Measurements from ENCODE around the gene ATG3. TPM values are rescaled to one million over a fixed set of nuclear protein-coding genes. Genes with fewer than 3 reads are reported as not detected.

Gene ATG3
- total and polyA plus RNA-seq, 7 experiments from 2014 or later: 35.1 to 75.8 (median 61.3) TPM

DNA sequence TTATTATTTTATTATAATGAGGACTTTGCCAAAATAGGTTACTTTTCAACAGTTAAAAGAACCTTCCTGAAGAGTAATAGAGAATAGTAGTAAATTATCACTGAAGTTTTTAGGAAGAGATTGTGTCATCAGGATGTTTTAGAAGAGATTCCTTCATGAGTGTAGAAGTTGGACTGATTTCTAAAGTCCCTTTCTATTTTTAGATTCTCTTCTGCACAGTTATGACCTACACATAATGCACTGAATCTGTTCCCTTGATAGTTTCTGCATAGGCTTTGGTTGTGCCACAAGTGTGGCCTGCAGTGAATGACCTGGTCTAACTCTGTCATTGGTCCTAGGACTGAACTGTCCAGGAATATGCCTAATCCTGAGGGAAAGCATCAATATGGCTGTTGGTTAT lies 24.0 kb upstream of the ATG3 start:
- Histone ChIP-seq H3K36me3 (ENCODE audit: control insufficient read depth in 2 of 3, insufficient read depth in 3 of 3, low read length in 3 of 3) (peaks cover 7 to 25% (median 10%) of the 10 kb centered on the region in 3 experiments), H3K9me3 (ENCODE audit: control insufficient read depth in 2 of 3, low read length in 3 of 3) (no peaks in the 10 kb centered on the region), H3K27ac (ENCODE audit: low read depth, low read length) (no peak overlapping the region), H3K4me3 (ENCODE audit: low read length) (no peak overlapping the region), H3K4me1 (ENCODE audit: control insufficient read depth in 2 of 2, insufficient read depth in 2 of 2, low read length in 2 of 2) (no peaks in the 10 kb centered on the region), H3K27me3 (ENCODE audit: control insufficient read depth in 2 of 2, insufficient read depth in 2 of 2, low read length in 2 of 2) (no peaks in the 10 kb centered on the region)
- Mint-ChIP-seq H3K27me3 (no peaks in the 10 kb centered on the region), H3K4me1 (peaks cover 0 to 15% (median 4%) of the 10 kb centered on the region in 7 donors), H3K36me3 (peaks cover 22 to 71% (median 38%) of the 10 kb centered on the region in 5 donors), H3K9me3 (no peaks in the 10 kb centered on the region), H3K4me3 (no peak overlapping the region), H3K27ac (no peak overlapping the region)
- no peak for DNase-seq
- no peak for ATAC-seq
- POLR2A ChIA-PET: interaction anchor here (0.8 kb wide), 1 partner anchor 34 kb away, joined by 3 read pairs; no protein-coding TSS in a partner anchor
- intact Hi-C loops (cut with micrococcal nuclease): no loop called here
- CTCF ChIA-PET: interaction anchor here (0.6 kb wide), 1 partner anchor 1382 kb away, joined by 3 read pairs; no protein-coding TSS in a partner anchor

DNA sequence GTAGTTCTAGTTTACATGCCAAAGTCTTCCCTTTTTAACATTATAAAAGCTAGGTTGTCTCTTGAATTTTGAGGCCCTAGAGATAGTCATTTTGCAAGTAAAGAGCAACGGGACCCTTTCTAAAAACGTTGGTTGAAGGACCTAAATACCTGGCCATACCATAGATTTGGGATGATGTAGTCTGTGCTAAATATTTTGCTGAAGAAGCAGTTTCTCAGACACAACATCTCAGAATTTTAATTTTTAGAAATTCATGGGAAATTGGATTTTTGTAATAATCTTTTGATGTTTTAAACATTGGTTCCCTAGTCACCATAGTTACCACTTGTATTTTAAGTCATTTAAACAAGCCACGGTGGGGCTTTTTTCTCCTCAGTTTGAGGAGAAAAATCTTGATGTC lies 21.3 kb upstream of the ATG3 start:
- H3K9me3 ChIP-seq (ENCODE audit: control insufficient read depth in 2 of 3, low read length in 3 of 3): no peaks in the 10 kb centered on the region
- no peaks in the 10 kb centered on the region for H3K4me1 ChIP-seq (ENCODE audit: control insufficient read depth in 2 of 2, insufficient read depth in 2 of 2, low read length in 2 of 2)
- peaks cover 0 to 8% (median 2%) of the 10 kb centered on the region in 7 donors for H3K4me1 Mint-ChIP-seq
- DNase-seq (no peak), ATAC-seq (no peak)
- POLR2A ChIA-PET: interaction anchor here (1.2 kb wide), 1 partner anchor 705 kb away, joined by 3 read pairs; no protein-coding TSS in a partner anchor
- intact Hi-C loops (cut with micrococcal nuclease): loop anchor here (2.0 to 5.0 kb wide), 4 partner anchors 20 to 704 kb away; partner anchors contain the start of gene SLC35A5 (in 1 of the 2)
- H3K9me3 Mint-ChIP-seq: no peaks in the 10 kb centered on the region
- H3K4me3 ChIP-seq (ENCODE audit: low read length): no peak overlapping the region
- peaks cover 14 to 62% (median 30%) of the 10 kb centered on the region in 5 donors for H3K36me3 Mint-ChIP-seq
- CTCF ChIA-PET: interaction anchor here (0.9 to 1.4 kb wide), 3 partner anchors 458 to 707 kb away, joined by 3 to 4 read pairs (median 3); no protein-coding TSS in a partner anchor
- H3K27ac ChIP-seq (ENCODE audit: low read depth, low read length): no peak overlapping the region
- no peaks in the 10 kb centered on the region for H3K27me3 Mint-ChIP-seq
- H3K36me3 ChIP-seq (ENCODE audit: control insufficient read depth in 2 of 3, insufficient read depth in 3 of 3, low read length in 3 of 3): peaks cover 7 to 26% (median 14%) of the 10 kb centered on the region in 3 experiments
- no peak overlapping the region for H3K4me3 Mint-ChIP-seq
- H3K27me3 ChIP-seq (ENCODE audit: control insufficient read depth in 2 of 2, insufficient read depth in 2 of 2, low read length in 2 of 2): no peaks in the 10 kb centered on the region
- H3K27ac Mint-ChIP-seq: no peak overlapping the region

DNA sequence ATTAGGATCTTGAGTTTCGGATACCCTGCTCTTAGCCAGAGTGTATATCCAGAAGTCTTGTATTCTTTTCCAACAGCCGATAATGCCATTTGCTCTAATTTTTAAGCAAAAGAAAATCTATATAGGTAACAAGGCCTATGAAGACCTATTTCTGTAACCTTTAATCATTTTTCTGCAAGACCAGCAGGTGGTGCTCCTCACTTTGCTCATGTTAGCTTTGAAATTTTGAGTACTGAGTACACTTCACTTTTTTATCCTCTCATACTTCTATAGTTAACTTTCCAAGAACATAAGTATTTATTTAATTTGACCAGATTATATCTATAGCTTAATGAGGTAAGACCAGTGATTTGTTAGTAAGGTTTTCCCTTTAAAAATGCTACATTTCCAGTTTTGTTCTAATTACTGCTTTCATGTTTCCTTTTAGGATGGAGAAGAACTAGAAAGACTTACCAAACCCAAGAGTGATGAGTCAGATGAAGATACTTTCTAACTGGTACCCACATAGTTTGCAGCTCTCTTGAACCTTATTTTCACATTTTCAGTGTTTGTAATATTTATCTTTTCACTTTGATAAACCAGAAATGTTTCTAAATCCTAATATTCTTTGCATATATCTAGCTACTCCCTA lies 20.6 kb upstream of the ATG3 start:
- DNase-seq: peak in 5 of 9 donors; percentile 8 to 39 (median 22)
- Histone ChIP-seq H3K4me1 (ENCODE audit: control insufficient read depth in 2 of 2, insufficient read depth in 2 of 2, low read length in 2 of 2) (no peaks in the 10 kb centered on the region), H3K9me3 (ENCODE audit: control insufficient read depth in 2 of 3, low read length in 3 of 3) (no peaks in the 10 kb centered on the region), H3K27ac (ENCODE audit: low read depth, low read length) (no peak overlapping the region), H3K4me3 (ENCODE audit: low read length) (no peak overlapping the region), H3K36me3 (ENCODE audit: control insufficient read depth in 2 of 3, insufficient read depth in 3 of 3, low read length in 3 of 3) (peaks cover 7 to 22% (median 14%) of the 10 kb centered on the region in 3 experiments), H3K27me3 (ENCODE audit: control insufficient read depth in 2 of 2, insufficient read depth in 2 of 2, low read length in 2 of 2) (no peaks in the 10 kb centered on the region)
- peaks cover 11 to 58% (median 25%) of the 10 kb centered on the region in 5 donors for H3K36me3 Mint-ChIP-seq
- ATAC-seq: peak; percentile 60
- intact Hi-C loops (cut with micrococcal nuclease): loop anchor here (1.0 to 5.0 kb wide), 8 partner anchors 20 to 706 kb away; partner anchors contain the start of gene SLC35A5 (in 1 of the 2)
- H3K27me3 Mint-ChIP-seq: no peaks in the 10 kb centered on the region
- H3K4me1 Mint-ChIP-seq: peaks cover 0 to 4% (median under 1%) of the 10 kb centered on the region in 7 donors
- POLR2A ChIA-PET: interaction anchor here (0.8 to 1.2 kb wide), 2 partner anchors 22 to 706 kb away, joined by 3 to 5 read pairs; no protein-coding TSS in a partner anchor
- H3K27ac Mint-ChIP-seq: no peak overlapping the region
- no peak overlapping the region for H3K4me3 Mint-ChIP-seq
- H3K9me3 Mint-ChIP-seq: no peaks in the 10 kb centered on the region
- CTCF ChIA-PET: interaction anchor here (0.7 to 1.4 kb wide), 4 partner anchors 277 to 707 kb away, joined by 3 to 4 read pairs (median 3); no protein-coding TSS in a partner anchor

DNA sequence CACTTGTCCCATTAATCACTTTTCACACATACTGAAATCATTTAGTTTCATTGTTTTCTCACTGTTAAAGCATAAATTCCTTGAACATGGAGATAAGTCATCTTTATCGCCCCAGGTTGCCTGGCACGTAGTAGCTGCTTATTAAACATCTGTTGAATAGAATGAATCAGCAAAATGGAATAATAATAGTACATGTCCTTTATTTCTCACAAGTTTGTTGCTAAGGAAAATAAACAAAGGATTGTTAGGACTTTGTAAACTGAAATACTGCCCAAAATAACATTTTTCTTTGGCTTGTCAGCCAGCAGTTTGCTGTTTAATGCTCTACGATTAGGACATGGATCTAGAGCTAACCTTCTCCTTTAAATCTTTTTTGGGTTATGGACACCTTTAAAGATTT lies 17.9 kb upstream of the ATG3 start:
- no peak overlapping the region for H3K27ac ChIP-seq (ENCODE audit: low read depth, low read length)

DNA sequence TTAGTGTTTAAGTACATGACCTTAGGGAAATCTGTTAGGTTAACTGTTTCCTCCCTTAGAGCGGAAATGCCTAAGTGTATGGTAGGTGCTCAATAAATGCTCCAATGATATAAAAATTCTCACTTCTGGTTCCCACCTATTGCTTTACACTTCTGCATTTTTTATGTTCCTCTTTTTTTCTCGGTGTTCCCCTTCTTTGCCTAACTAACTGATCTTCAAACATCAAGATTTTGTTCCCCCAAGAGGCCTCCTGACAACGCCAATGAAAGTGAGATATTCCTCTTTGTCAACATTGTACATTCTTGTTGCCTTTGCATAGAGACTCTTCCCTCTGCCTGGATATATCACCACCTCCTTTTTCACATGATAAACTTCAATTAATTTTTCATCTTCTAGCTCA lies 17.5 kb upstream of the ATG3 start:
- Mint-ChIP-seq H3K4me3 (no peak overlapping the region), H3K9me3 (no peaks in the 10 kb centered on the region), H3K27me3 (no peaks in the 10 kb centered on the region), H3K4me1 (peaks cover 2 to 9% (median 6%) of the 10 kb centered on the region in 7 donors), H3K36me3 (peaks cover 8 to 33% (median 11%) of the 10 kb centered on the region in 5 donors), H3K27ac (peak overlapping the region in 1 of 9 donors; percentile 32)
- DNase-seq: no peak
- Histone ChIP-seq H3K9me3 (ENCODE audit: control insufficient read depth in 2 of 3, low read length in 3 of 3) (no peaks in the 10 kb centered on the region), H3K27me3 (ENCODE audit: control insufficient read depth in 2 of 2, insufficient read depth in 2 of 2, low read length in 2 of 2) (no peaks in the 10 kb centered on the region), H3K4me1 (ENCODE audit: control insufficient read depth in 2 of 2, insufficient read depth in 2 of 2, low read length in 2 of 2) (no peaks in the 10 kb centered on the region), H3K36me3 (ENCODE audit: control insufficient read depth in 2 of 3, insufficient read depth in 3 of 3, low read length in 3 of 3) (peaks cover 7 to 14% (median 13%) of the 10 kb centered on the region in 3 experiments), H3K27ac (ENCODE audit: low read depth, low read length) (no peak overlapping the region), H3K4me3 (ENCODE audit: low read length) (no peak overlapping the region)
- POLR2A ChIA-PET: no interaction called here
- CTCF ChIA-PET: interaction anchor here (1.0 kb wide), 1 partner anchor 709 kb away, joined by 3 read pairs; no protein-coding TSS in a partner anchor
- intact Hi-C loops (cut with micrococcal nuclease): no loop called here
- peak; percentile 67 for ATAC-seq

More for the DNA sequence above, 17.9 kb upstream of the ATG3 start:
- ChIA-PET CTCF (interaction anchor here (1.0 kb wide), 1 partner anchor 709 kb away, joined by 3 read pairs; no protein-coding TSS in a partner anchor), POLR2A (no interaction called here)
- H3K27me3 ChIP-seq (ENCODE audit: control insufficient read depth in 2 of 2, insufficient read depth in 2 of 2, low read length in 2 of 2): no peaks in the 10 kb centered on the region
- Mint-ChIP-seq H3K36me3 (peaks cover 8 to 37% (median 11%) of the 10 kb centered on the region in 5 donors), H3K9me3 (no peaks in the 10 kb centered on the region), H3K27ac (peak overlapping the region in 1 of 9 donors; percentile 22), H3K27me3 (no peaks in the 10 kb centered on the region), H3K4me3 (no peak overlapping the region), H3K4me1 (peaks cover 2 to 9% (median 6%) of the 10 kb centered on the region in 7 donors)
- no peak for ATAC-seq
- H3K4me3 ChIP-seq (ENCODE audit: low read length): no peak overlapping the region
- no peaks in the 10 kb centered on the region for H3K4me1 ChIP-seq (ENCODE audit: control insufficient read depth in 2 of 2, insufficient read depth in 2 of 2, low read length in 2 of 2)
- no peak for DNase-seq
- H3K9me3 ChIP-seq (ENCODE audit: control insufficient read depth in 2 of 3, low read length in 3 of 3): no peaks in the 10 kb centered on the region
- peaks cover 7 to 14% (median 13%) of the 10 kb centered on the region in 3 experiments for H3K36me3 ChIP-seq (ENCODE audit: control insufficient read depth in 2 of 3, insufficient read depth in 3 of 3, low read length in 3 of 3)
- intact Hi-C loops (cut with micrococcal nuclease): loop anchor here in 1 of 2 donors (5.0 kb wide), 1 partner anchor 153 kb away; no protein-coding TSS in a partner anchor

DNA sequence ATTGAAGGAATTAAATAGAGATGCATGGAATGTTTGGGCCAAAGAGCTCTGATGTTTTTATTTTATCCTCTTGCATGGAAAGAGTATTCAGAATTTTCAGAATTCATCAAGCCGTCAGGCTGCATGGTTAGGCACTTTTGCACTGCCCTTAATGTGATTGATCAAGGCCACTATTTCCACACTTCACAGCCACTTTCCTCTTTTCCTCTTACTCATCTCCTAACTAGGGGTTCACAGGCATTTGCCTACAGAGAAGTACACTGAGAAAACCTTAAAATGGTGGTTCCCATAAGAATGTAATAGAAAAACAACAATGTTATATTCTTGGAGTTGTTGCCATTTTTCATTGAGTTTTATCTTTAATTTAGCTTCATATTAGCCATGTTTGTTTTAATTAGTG lies 10.9 kb upstream of the ATG3 start:
- DNase-seq: no peak
- no peaks in the 10 kb centered on the region for H3K9me3 ChIP-seq (ENCODE audit: control insufficient read depth in 2 of 3, low read length in 3 of 3)
- H3K36me3 ChIP-seq (ENCODE audit: control insufficient read depth in 2 of 3, insufficient read depth in 3 of 3, low read length in 3 of 3): peaks cover 0 to 33% (median 4%) of the 10 kb centered on the region in 3 experiments
- no peaks in the 10 kb centered on the region for H3K27me3 ChIP-seq (ENCODE audit: control insufficient read depth in 2 of 2, insufficient read depth in 2 of 2, low read length in 2 of 2)
- H3K4me1 ChIP-seq (ENCODE audit: control insufficient read depth in 2 of 2, insufficient read depth in 2 of 2, low read length in 2 of 2): no peaks in the 10 kb centered on the region
- no peaks in the 10 kb centered on the region for H3K27me3 Mint-ChIP-seq
- ChIA-PET POLR2A (no interaction called here), CTCF (no interaction called here)
- no peak overlapping the region for H3K4me3 Mint-ChIP-seq
- peaks cover 2 to 33% (median 13%) of the 10 kb centered on the region in 7 donors for H3K4me1 Mint-ChIP-seq
- ATAC-seq: peak; percentile 44
- no peak overlapping the region for H3K4me3 ChIP-seq (ENCODE audit: low read length)
- no peak overlapping the region for H3K27ac ChIP-seq (ENCODE audit: low read depth, low read length)
- H3K36me3 Mint-ChIP-seq: peaks cover 11 to 43% (median 37%) of the 10 kb centered on the region in 5 donors
- H3K9me3 Mint-ChIP-seq: peaks cover 0 to 1% (median 0%) of the 10 kb centered on the region in 11 donors
- intact Hi-C loops (cut with micrococcal nuclease): no loop called here
- H3K27ac Mint-ChIP-seq: no peak overlapping the region

Measured in naive thymus-derived CD4-positive, alpha-beta T cell (primary cell).